ENCODE results near the gene FCHSD2.
"Not testable (repeated sequence)": the region's sequence is repeated elsewhere in the genome, so short reads cannot be mapped to it uniquely, and the experiment has no call there.

FCHSD2 gene

DNA sequence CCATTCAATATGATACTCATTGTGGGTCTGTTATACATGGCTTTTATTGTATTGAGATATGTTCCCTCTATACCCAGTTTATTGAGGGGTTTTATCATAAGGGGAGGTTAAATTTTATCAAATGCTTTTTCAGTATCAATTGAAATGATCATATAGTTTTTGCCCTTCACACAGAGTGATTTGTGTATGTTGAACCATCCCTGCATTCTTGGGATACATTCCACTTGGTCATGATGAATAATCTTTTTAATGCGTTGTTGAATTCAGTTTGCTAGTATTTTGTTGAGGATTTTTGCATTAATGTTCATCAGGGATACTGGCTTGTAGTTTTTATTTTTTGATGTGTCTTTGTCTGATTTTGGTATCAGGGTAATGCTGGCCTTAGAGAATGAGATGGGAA is 229.9 kb downstream of the FCHSD2 start:
- peaks cover 83% of the 10 kb centered on the region for H3K36me3 Mint-ChIP-seq (ENCODE audit: low read depth)
- no peak for DNase-seq
- peaks cover 4% of the 10 kb centered on the region for H3K27me3 Mint-ChIP-seq (ENCODE audit: low read depth, poor library complexity)
- H3K4me3 Mint-ChIP-seq = no peak overlapping the region
- no peak overlapping the region for H3K27ac Mint-ChIP-seq
- H3K4me1 Mint-ChIP-seq = no peaks in the 10 kb centered on the region
- TF ChIP-seq, protein P1, sequence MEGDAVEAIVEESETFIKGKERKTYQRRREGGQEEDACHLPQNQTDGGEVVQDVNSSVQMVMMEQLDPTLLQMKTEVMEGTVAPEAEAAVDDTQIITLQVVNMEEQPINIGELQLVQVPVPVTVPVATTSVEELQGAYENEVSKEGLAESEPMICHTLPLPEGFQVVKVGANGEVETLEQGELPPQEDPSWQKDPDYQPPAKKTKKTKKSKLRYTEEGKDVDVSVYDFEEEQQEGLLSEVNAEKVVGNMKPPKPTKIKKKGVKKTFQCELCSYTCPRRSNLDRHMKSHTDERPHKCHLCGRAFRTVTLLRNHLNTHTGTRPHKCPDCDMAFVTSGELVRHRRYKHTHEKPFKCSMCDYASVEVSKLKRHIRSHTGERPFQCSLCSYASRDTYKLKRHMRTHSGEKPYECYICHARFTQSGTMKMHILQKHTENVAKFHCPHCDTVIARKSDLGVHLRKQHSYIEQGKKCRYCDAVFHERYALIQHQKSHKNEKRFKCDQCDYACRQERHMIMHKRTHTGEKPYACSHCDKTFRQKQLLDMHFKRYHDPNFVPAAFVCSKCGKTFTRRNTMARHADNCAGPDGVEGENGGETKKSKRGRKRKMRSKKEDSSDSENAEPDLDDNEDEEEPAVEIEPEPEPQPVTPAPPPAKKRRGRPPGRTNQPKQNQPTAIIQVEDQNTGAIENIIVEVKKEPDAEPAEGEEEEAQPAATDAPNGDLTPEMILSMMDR (IDR thresholded peaks at IDR 0.05) = no peak
- H3K9me3 Mint-ChIP-seq = peaks cover 89% of the 10 kb centered on the region

DNA sequence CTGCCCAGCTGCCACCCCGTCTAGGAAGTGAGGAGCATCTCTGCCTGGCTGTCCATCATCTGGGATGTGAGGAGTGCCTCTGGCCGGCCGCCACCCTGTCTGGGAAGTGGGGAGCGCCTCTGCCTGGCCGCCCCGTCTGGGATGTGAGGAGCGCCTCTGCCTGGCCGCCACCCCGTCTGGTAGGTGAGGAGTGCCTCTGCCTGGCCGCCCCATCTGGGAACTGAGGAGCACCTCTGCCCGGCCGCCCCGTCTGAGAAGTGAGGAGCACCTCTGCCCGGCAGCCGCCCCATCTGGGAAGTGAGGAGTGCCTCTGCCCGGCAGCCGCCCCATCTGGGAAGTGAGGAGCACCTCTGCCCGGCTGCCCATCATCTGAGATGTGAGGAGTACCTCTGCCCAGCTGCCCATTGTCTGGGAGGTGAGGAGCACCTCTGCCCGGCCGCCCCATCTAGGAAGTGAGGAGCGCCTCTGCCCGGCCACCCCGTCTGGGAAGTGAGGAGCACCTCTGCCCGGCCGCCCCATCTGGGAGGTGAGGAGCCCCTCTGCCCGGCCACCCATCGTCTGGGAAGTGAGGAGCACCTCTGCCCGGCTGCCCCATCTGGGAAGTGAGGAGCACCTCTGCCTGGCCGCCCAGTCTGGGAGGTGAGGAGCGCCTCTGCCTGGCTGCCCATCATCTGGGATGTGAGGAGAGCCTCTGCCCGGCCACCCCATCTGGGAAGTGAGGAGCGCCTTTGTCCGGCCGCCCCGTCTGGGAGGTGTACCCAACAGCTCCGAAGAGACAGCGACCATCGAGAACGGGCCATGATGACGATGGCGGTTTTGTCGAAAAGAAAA is 232.3 kb downstream of the FCHSD2 start:
- Mint-ChIP-seq H3K9me3 (peaks cover 92% of the 10 kb centered on the region), H3K36me3 (ENCODE audit: low read depth) (peaks cover 79% of the 10 kb centered on the region)
- H3K27ac Mint-ChIP-seq; H3K27me3 Mint-ChIP-seq (ENCODE audit: low read depth, poor library complexity); DNase-seq; H3K4me1 Mint-ChIP-seq; H3K4me3 Mint-ChIP-seq: not testable (repeated sequence)

DNA sequence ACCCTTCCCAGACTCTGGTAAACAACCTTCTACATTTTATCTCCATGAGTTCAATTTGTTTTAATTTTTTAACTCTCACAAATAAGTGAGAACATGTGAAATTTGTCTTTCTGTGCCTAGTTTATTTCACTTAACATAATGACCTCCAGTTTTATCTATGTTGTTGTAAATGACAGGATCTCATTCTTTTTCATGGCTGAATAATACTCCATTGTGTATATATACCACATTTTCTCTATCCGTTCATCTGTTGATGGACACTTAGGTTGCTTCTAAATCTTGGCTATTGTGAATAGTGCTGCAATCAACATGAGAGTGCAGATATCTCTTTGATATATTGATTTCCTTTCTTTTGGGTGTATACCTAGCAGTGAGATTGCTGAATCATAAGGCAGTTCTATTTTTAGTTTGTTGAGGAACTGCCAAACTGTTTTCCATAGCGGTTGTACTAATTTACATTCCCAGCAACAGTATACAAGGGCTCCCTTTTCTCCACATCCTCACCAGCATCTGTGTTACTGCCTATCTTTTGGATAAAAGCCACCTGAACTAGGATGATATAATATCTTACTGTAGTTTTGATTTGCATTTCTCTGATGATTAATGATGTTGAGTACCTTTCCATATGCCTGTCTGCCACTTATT is 234.0 kb downstream of the FCHSD2 start:
- no peak overlapping the region for H3K4me3 Mint-ChIP-seq
- H3K27me3 Mint-ChIP-seq (ENCODE audit: low read depth, poor library complexity) = peaks cover 4% of the 10 kb centered on the region
- peaks cover 75% of the 10 kb centered on the region for H3K9me3 Mint-ChIP-seq
- TF ChIP-seq, protein P1 (IDR thresholded peaks at IDR 0.05) = no peak
- DNase-seq = no peak
- no peaks in the 10 kb centered on the region for H3K4me1 Mint-ChIP-seq
- peaks cover 63% of the 10 kb centered on the region for H3K36me3 Mint-ChIP-seq (ENCODE audit: low read depth)
- no peak overlapping the region for H3K27ac Mint-ChIP-seq

DNA sequence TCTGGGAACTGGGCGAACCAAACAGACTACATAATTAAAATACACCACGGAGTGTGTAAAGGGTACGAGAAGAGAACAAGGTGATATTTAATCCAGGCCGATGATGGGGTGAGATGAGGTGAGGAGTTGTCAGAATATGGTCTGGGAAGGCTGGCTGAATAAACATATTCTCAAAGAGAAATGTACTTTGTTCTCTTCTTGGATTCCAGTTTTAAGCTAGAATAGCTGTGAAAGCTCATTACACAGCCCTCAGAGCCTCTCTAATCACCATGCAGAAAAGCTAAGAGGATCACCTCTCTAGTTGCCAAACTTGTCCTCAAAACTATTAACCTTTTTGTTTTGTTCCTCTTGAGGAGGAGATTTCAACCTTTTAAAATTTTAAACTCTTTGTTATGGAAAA is 238.1 kb downstream of the FCHSD2 start:
- Mint-ChIP-seq H3K4me1 (no peaks in the 10 kb centered on the region), H3K27me3 (ENCODE audit: low read depth, poor library complexity) (no peaks in the 10 kb centered on the region), H3K4me3 (no peak overlapping the region), H3K27ac (no peak overlapping the region), H3K36me3 (ENCODE audit: low read depth) (peaks cover 43% of the 10 kb centered on the region), H3K9me3 (peaks cover 36% of the 10 kb centered on the region)
- TF ChIP-seq, protein P1 (IDR thresholded peaks at IDR 0.05) = no peak
- DNase-seq = no peak

DNA sequence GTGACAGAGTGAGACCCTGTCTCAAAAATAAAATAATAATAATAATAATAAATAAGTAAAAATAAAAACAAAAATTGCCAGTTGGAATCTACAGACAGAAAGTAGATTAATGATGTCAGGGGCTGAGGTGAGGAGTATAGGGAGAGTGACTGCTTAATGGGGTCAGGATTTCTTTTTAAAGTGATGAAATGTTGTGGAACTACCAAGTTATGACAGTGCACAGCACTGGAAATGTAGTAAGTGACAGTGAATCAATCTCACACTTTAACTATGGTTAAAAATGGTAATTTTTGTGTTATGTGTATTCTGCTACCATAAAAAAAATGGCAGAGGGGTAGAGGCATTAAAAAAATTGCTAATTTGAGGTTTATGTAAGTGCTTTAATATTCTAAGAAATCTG is 240.7 kb downstream of the FCHSD2 start:
- peaks cover 19% of the 10 kb centered on the region for H3K36me3 Mint-ChIP-seq (ENCODE audit: low read depth)
- H3K9me3 Mint-ChIP-seq = peaks cover 10% of the 10 kb centered on the region
- no peak for DNase-seq
- no peaks in the 10 kb centered on the region for H3K4me1 Mint-ChIP-seq
- no peak overlapping the region for H3K4me3 Mint-ChIP-seq
- TF ChIP-seq, protein P1 (IDR thresholded peaks at IDR 0.05) = no peak
- no peaks in the 10 kb centered on the region for H3K27me3 Mint-ChIP-seq (ENCODE audit: low read depth, poor library complexity)
- H3K27ac Mint-ChIP-seq = peak overlapping the region; percentile 42

DNA sequence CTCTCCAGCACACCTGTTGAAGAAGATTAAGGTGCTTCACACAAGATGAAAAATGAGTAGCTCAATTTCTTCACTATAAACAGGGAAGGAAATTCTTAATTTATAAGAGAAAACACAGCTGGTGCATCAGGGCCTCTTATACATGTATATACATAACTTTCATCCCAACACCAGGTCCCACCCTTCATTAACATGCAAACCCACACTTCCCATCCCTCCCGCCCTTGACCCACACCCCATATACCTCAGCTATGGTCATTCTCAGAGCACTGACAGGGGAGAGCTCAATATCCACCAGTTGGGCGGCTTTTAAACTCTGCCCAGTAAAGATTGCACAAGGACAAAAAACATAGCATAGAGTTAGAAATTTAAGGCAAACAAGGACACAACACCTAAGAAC is 242.1 kb downstream of the FCHSD2 start:
- no peaks in the 10 kb centered on the region for H3K4me1 Mint-ChIP-seq
- no peaks in the 10 kb centered on the region for H3K27me3 Mint-ChIP-seq (ENCODE audit: low read depth, poor library complexity)
- H3K36me3 Mint-ChIP-seq (ENCODE audit: low read depth) = peaks cover 13% of the 10 kb centered on the region
- no peak for DNase-seq
- H3K9me3 Mint-ChIP-seq = no peaks in the 10 kb centered on the region
- TF ChIP-seq, protein P1 (IDR thresholded peaks at IDR 0.05) = no peak
- no peak overlapping the region for H3K4me3 Mint-ChIP-seq
- H3K27ac Mint-ChIP-seq = peak overlapping the region; percentile 70

Data from nephron progenitor cell (in vitro differentiated cells).